ENCODE measurements around the gene HSD17B8.

- TF ChIP-seq SIN3A (IDR thresholded peaks at IDR 0.05; ENCODE audit: borderline replicate concordance, insufficient read depth, low read length) (no peak), REST (IDR thresholded peaks at IDR 0.05; ENCODE audit: insufficient read depth in 1 of 2, low read depth in 2 of 2, low read length in 2 of 2) (no peak)
Observed at GRCh38 chr6:33156964-33157363, 47.5 kb upstream of the HSD17B8 start.
